ENCODE data around the gene DCST2.

DNA sequence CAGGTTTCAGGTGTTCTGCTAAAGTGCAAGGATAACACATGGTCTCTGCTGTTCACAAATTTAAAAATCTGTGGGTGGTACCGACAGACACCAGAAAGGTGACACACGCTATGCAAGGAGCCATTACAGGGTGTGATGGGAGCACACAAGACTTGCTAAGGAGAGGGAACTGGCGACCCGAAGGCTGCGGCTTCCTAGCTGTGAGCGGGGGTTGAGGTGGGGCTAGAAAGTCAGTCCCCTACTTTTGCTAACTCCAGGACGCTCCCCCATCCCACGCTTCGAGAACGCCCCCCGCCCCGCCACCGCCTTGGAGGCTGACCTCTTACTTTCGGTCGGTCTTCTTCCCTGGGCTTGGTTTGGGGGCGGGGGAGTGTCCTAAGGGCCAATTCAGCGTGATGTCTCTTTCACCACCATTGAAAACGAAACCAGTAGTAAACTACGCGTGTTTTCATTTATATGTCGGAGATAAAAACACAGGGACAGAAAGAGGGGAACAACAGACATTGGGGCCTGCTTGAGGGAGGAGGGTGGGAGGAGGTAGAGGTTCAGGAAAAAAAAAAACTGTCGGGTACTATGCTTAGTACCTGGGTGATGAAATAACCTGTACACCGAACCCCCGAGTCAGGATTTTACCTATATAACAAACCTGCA, 58.0 kb downstream of the DCST2 start:
- TF ChIP-seq, protein P1, sequence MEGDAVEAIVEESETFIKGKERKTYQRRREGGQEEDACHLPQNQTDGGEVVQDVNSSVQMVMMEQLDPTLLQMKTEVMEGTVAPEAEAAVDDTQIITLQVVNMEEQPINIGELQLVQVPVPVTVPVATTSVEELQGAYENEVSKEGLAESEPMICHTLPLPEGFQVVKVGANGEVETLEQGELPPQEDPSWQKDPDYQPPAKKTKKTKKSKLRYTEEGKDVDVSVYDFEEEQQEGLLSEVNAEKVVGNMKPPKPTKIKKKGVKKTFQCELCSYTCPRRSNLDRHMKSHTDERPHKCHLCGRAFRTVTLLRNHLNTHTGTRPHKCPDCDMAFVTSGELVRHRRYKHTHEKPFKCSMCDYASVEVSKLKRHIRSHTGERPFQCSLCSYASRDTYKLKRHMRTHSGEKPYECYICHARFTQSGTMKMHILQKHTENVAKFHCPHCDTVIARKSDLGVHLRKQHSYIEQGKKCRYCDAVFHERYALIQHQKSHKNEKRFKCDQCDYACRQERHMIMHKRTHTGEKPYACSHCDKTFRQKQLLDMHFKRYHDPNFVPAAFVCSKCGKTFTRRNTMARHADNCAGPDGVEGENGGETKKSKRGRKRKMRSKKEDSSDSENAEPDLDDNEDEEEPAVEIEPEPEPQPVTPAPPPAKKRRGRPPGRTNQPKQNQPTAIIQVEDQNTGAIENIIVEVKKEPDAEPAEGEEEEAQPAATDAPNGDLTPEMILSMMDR (conservative IDR thresholded peaks at IDR 0.05; ENCODE audit: low read depth, low read length): no peak
- TF ChIP-seq EZH2 (IDR thresholded peaks at IDR 0.05; ENCODE audit: borderline replicate concordance, low read depth, low read length, poor library complexity, severe bottlenecking): no peak
